Activated CD4-positive, alpha-beta T cell treated with anti-CD3 and anti-CD28 coated beads for 36 hours (primary cell): ENCODE results near the gene GET3. TPM values are rescaled to one million over a fixed set of nuclear protein-coding genes. Genes with fewer than 3 reads are reported as not detected.

ENCODE experiments used
- ATAC-seq: fragments of 200-7000 bp; cut with Tn5 transposase; one replicate; pipeline ENCODE4 v1.10.0; 2021; ENCODE audit warnings: mild to moderate bottlenecking, moderate library complexity
- CTCF ChIA-PET: fragments of 350-600 bp; sonication (Branson Sonifier 250); formaldehyde crosslinking; loops from one replicate; lab custom pipeline; 2021; ENCODE audit warnings: antibody characterized with exemption; lab: Charles Lee
- POLR2A ChIA-PET: fragments of 350-600 bp; sonication (Branson Sonifier 250); formaldehyde crosslinking; loops from one replicate; lab custom pipeline; 2021; ENCODE audit warnings: antibody characterized with exemption, inconsistent platforms; lab: Charles Lee
- DNase-seq: peaks from one replicate; pipeline ENCODE4 v3.0.0-alpha.2; 2020
- H3K27ac Mint-ChIP-seq: one replicate; pipeline ENCODE4 v1.8.0; 2021; ENCODE audit warnings: mixed read lengths
- H3K27me3 Mint-ChIP-seq: one replicate; pipeline ENCODE4 v1.8.0; 2021; ENCODE audit warnings: mixed read lengths
- H3K36me3 Mint-ChIP-seq: one replicate; pipeline ENCODE4 v1.8.0; 2021; ENCODE audit warnings: low read depth, mixed read lengths
- H3K4me1 Mint-ChIP-seq: one replicate; pipeline ENCODE4 v1.8.0; 2021; ENCODE audit warnings: mixed read lengths
- H3K4me3 Mint-ChIP-seq: one replicate; pipeline ENCODE4 v1.8.0; 2021; ENCODE audit warnings: mild to moderate bottlenecking, moderate library complexity, mixed read lengths
- H3K9me3 Mint-ChIP-seq: one replicate; pipeline ENCODE4 v1.8.0; 2021; ENCODE audit warnings: low read depth, mixed read lengths
- intact Hi-C, 2 experiments: fragments of 100-400 bp; cut with DNase I in 1 of 2; cut with micrococcal nuclease in 1 of 2; formaldehyde crosslinking; loops; one replicate each; pipeline versions ENCODE4 v1.14.2 to v1.15.1; 2022 to 2024; cut with DNase I, micrococcal nuclease
- total RNA-seq, 2 experiments: library from RNA; stranded (reverse); gene quantifications; one replicate each; pipeline ENCODE4 v1.2.3, GENCODE V29; 2021

Gene GET3
- total RNA-seq, 2 experiments from 2014 or later: 53.7 to 61.9 TPM

DNA sequence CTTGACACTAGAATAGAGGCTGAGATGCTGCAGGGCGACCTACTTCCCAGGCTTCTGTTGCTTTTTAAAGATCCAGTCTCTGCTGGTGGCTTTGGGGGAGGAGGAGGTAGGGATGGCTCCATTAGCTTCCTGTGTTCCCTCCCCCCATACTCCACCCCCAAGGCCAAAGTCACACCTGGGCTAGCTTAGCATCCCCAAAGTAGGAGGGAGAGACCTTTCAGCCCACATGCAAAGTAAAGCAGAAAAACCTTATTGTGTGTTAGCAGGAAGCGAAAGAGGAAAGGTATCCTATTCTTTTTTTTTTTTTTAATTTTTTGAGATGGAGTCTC, 10.3 kb upstream of the GET3 start:
- peaks cover 22% of the 10 kb centered on the region for H3K4me1 Mint-ChIP-seq
- no peak for ATAC-seq
- H3K36me3 Mint-ChIP-seq: peaks cover 47% of the 10 kb centered on the region
- ChIA-PET POLR2A (no interaction called here), CTCF (interaction anchor here (0.6 to 1.2 kb wide), 2 partner anchors 9 to 35 kb away, joined by 3 read pairs; no protein-coding TSS in a partner anchor)
- intact Hi-C loops: no loop called here
- no peaks in the 10 kb centered on the region for H3K27me3 Mint-ChIP-seq
- no peak overlapping the region for H3K4me3 Mint-ChIP-seq
- H3K9me3 Mint-ChIP-seq: no peaks in the 10 kb centered on the region
- no peak for DNase-seq
- no peak overlapping the region for H3K27ac Mint-ChIP-seq

DNA sequence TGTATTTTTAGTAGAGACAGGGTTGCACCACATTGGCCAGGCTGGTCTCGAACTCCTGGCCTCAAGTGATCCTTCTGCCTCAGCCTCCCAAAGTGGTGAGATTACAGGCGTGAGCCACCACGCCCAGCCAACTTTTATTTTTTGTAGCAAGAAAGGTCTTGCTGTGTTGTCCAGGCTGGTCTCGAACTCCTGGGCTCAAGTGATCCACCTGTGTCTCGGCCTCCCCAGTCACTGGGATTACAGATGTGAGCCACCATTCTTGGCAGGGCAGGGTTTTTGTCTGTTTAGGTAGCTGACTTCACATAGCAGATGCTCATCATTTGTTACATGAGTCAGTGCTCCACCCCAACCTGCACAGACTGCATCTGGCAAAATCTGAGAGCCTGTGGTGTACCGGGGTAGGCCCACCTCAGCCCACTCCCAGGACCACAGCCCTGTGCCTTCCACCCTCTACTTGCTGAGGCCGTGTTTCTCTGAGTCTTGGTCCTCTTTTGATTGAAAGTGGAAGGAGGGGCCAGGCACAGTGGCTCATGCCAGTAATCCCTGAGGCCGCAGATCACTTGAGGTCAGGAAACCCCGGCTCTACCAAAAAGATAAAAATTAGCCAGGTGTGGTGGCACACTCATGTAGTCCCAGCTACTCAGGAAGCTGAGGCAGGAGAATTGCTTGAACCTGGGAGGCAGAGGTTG, 9.4 kb upstream of the GET3 start:
- POLR2A ChIA-PET: interaction anchor here (0.6 to 0.7 kb wide), 2 partner anchors 43 to 163 kb away, joined by 4 to 6 read pairs; partner anchors contain the start of gene GCDH
- ATAC-seq (no peak), DNase-seq (no peak)
- Mint-ChIP-seq H3K27me3 (no peaks in the 10 kb centered on the region), H3K4me3 (no peak overlapping the region), H3K27ac (no peak overlapping the region), H3K4me1 (peaks cover 30% of the 10 kb centered on the region), H3K9me3 (no peaks in the 10 kb centered on the region), H3K36me3 (peaks cover 48% of the 10 kb centered on the region)
- CTCF ChIA-PET: interaction anchor here (1.2 kb wide), 1 partner anchor 10 kb away, joined by 3 read pairs; no protein-coding TSS in a partner anchor
- intact Hi-C loops: no loop called here

DNA sequence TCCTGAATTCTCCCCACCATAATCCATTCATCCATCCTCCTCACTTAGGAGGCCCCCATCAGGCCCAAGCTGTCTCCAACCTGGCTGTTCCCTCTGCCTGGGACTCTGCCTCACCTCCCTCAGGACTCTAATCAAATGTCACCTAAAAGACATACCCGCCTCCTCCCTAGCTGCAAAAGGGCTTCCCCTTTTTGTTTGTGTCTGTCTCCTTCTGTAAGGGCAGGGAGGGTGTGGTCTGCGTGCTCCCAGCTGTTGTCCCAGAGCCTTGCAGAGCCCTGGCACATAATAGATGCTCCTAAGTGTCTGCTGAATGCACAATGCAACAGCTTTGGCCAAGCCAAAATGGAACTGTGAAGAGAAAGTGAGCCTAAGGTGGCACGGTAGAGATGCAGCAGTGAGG, 7.2 kb upstream of the GET3 start:
- ATAC-seq: no peak
- intact Hi-C loops: loop anchor here (5.0 kb wide), 2 partner anchors 62 to 743 kb away; partner anchors contain the start of gene JUNB (in 1 of the 2)
- no peaks in the 10 kb centered on the region for H3K27me3 Mint-ChIP-seq
- no peaks in the 10 kb centered on the region for H3K9me3 Mint-ChIP-seq
- H3K4me3 Mint-ChIP-seq: no peak overlapping the region
- H3K36me3 Mint-ChIP-seq: peaks cover 56% of the 10 kb centered on the region
- peaks cover 32% of the 10 kb centered on the region for H3K4me1 Mint-ChIP-seq
- peak overlapping the region; percentile 34 for H3K27ac Mint-ChIP-seq
- no peak for DNase-seq
- POLR2A ChIA-PET: no interaction called here
- CTCF ChIA-PET: no interaction called here

DNA sequence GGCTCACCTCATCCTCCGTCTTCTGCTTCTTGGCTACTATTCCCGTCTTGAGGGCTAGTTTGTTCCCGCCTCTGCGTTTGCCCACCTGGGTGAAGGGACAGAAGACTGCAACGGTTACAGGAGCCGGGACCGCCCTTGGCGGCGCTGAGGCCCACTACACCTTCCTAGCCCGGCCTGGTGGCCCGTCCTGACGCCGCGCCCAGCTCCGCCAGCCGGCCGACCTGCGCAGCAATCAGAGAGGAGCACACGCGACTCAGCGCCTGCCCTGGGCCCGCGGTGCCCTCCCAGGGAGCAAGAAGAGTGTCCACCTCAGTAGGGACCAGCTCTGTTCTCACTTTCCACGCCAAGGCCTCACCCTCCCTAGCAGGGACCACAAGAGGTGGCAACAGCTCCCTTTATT, 6.0 kb upstream of the GET3 start:
- H3K4me1 Mint-ChIP-seq: peaks cover 33% of the 10 kb centered on the region
- no peak overlapping the region for H3K4me3 Mint-ChIP-seq
- DNase-seq (no peak), ATAC-seq (no peak)
- H3K27me3 Mint-ChIP-seq: no peaks in the 10 kb centered on the region
- POLR2A ChIA-PET: interaction anchor here (4.4 kb wide), 1 partner anchor 8 kb away, joined by 48 read pairs; the partner anchor contains the start of gene TNPO2
- H3K9me3 Mint-ChIP-seq: no peaks in the 10 kb centered on the region
- intact Hi-C loops: loop anchor here (5.0 kb wide), 2 partner anchors 61 to 744 kb away; partner anchors contain the start of gene JUNB (in 1 of the 2)
- CTCF ChIA-PET: interaction anchor here (0.6 to 3.3 kb wide), 4 partner anchors 8 to 91 kb away, joined by 3 to 16 read pairs (median 4); no protein-coding TSS in a partner anchor
- H3K27ac Mint-ChIP-seq: no peak overlapping the region
- peaks cover 55% of the 10 kb centered on the region for H3K36me3 Mint-ChIP-seq

DNA sequence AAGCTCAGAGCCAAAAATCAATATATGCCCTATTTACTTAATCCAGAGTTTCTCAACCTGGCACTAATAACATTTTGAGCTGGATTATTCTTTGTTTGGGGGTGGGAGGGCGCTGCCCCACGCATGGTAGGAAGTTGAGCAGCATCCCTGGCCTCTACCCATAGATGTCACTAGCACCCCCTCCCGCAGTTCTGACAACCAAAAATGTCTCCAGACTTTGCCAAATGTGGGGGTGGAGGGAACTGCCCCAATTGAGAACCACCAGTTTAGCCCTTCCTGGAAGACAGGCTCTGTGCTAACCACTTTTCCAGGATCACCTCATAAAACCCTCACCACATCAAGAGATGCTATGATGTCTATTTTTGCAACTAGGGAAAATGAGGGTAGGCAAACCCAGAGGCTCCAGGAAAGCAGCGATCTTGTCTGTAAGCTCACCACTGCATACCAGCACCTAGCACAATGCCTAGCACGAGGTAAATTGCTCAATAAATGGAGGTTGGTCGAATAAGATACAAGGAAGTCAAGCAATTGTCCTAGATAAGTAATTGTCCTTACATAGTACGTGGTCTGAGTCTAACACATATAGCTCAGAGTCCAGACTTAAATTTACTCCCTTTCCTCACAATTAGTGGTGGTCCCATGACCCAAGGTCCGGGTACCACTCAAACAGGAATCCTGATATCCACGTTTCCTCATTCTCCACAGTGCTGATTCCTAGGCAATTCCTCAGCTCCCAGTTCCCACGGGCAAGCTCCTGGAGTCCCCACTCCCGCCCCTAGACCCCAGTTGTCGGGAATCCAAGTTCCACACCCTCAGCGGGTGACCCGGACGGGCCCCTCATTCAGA, 3.7 kb upstream of the GET3 start:
- Mint-ChIP-seq H3K9me3 (no peaks in the 10 kb centered on the region), H3K27ac (peak overlapping the region; percentile 95), H3K4me1 (peaks cover 43% of the 10 kb centered on the region), H3K36me3 (peaks cover 43% of the 10 kb centered on the region), H3K27me3 (no peaks in the 10 kb centered on the region), H3K4me3 (peak overlapping the region; percentile 92)
- peak; percentile 82 for DNase-seq
- ChIA-PET CTCF (interaction anchor here (0.7 to 3.9 kb wide), 17 partner anchors 11 to 149 kb away, joined by 3 to 36 read pairs (median 4); partner anchors contain the start of genes FBXW9 and TNPO2), POLR2A (interaction anchor here (0.5 to 4.4 kb wide), 11 partner anchors 10 to 212 kb away, joined by 3 to 48 read pairs (median 4); partner anchors contain the start of genes DHPS, JUNB, MAN2B1 and RNASEH2A)
- intact Hi-C loops: loop anchor here (1.0 to 5.0 kb wide), 12 partner anchors 10 to 746 kb away; partner anchors contain the start of genes TNPO2 (in 2 of the 2), DHPS (in 1 of the 2), FBXW9 (in 1 of the 2) and JUNB (in 1 of the 2)
- peak; percentile 13 for ATAC-seq

DNA sequence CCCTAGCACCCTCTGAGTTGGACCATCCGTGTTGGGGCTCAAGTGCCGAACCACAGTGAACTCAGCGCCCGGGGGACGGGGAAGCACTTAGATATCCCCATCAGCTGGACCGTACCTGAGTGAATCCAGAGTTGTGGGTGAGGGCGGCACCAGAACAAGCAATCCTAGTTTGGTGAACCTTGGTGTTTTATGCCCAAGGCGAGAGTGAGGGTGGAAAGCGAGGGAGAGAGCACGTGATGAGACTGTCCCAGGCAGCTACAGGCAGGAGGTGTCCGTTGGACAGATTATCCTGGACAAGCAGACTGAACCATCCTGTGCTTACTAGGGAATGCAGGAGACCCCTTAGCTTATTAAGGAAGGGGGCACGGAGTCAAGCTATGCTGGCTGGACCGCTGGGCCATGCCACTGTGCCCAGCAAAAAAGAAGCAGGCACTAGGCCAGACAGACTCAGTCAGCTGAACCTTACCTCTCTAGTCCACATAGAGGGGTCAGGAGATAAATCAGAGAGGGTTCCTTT, 596 bp downstream of the GET3 start:
- intact Hi-C loops: loop anchor here (1.0 to 5.0 kb wide), 9 partner anchors 19 to 576 kb away; partner anchors contain the start of genes CALR (in 1 of the 2), DHPS (in 1 of the 2), FARSA (in 1 of the 2) and GCDH (in 1 of the 2)
- Mint-ChIP-seq H3K27ac (peak overlapping the region; percentile 94), H3K27me3 (no peaks in the 10 kb centered on the region), H3K4me1 (peaks cover 28% of the 10 kb centered on the region), H3K9me3 (no peaks in the 10 kb centered on the region), H3K36me3 (peaks cover 29% of the 10 kb centered on the region), H3K4me3 (peak overlapping the region; percentile 98)
- POLR2A ChIA-PET: interaction anchor here (1.0 kb wide), 1 partner anchor 17 kb away, joined by 3 read pairs; no protein-coding TSS in a partner anchor
- CTCF ChIA-PET: interaction anchor here (0.5 to 3.9 kb wide), 11 partner anchors 16 to 173 kb away, joined by 3 to 20 read pairs (median 3); partner anchors contain the start of genes PRDX2 and THSD8
- ATAC-seq (no peak), DNase-seq (no peak)

DNA sequence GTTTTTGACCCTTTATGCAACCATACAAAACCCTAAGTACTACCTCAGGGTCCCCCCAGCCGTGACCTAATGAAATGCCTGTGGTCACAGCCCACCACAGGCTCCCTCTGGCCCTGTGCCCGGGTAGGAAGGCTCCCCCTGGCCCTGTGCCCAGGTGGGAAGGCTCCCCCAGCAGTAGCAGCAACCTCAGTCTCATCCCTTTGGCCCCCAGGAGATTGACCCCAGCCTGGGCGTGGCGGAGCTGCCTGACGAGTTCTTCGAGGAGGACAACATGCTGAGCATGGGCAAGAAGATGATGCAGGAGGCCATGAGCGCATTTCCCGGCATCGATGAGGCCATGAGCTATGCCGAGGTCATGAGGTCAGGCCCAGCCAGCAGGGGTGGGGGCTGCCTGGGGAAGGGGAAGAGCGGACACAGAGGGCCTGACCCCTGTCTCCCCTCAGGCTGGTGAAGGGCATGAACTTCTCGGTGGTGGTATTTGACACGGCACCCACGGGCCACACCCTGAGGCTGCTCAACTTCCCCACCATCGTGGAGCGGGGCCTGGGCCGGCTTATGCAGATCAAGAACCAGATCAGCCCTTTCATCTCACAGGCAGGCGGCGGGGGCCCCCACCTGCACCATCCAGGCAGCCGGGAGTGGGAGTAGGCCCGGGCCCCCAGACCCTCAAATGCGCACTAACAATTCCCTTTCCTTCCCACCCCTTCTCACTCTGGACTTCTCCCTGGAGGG, 8.0 kb downstream of the GET3 start:
- ChIA-PET POLR2A (interaction anchor here (0.7 kb wide), 1 partner anchor 9 kb away, joined by 3 read pairs; no protein-coding TSS in a partner anchor), CTCF (interaction anchor here (1.3 to 1.4 kb wide), 2 partner anchors 21 to 51 kb away, joined by 3 to 4 read pairs; no protein-coding TSS in a partner anchor)
- Mint-ChIP-seq H3K9me3 (peaks cover 8% of the 10 kb centered on the region), H3K27ac (no peak overlapping the region), H3K36me3 (peaks cover 41% of the 10 kb centered on the region), H3K4me3 (no peak overlapping the region), H3K27me3 (no peaks in the 10 kb centered on the region), H3K4me1 (peaks cover 3% of the 10 kb centered on the region)
- ATAC-seq: no peak
- intact Hi-C loops: no loop called here
- DNase-seq: no peak

DNA sequence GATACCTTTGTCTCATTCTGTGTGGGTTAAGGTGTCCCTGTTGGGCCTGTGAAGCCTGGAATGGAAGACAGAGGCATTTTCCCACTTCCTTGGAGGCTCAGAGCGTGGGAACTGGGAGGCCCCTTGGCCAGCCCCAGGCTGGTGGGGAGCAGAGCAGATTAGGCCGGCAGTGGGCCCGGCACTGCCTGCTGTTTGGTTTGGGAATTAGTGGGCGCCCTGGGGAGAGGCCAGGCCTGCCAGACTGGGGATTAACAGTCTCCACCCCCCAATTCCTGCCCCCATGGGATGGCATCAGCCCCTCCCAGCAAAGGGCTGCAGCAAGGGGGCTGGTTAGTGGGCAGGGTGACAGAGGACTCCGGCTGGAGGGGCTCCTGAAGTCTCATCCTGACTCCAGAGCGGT, 11.2 kb downstream of the GET3 start:
- peaks cover 14% of the 10 kb centered on the region for H3K27me3 Mint-ChIP-seq
- peaks cover 29% of the 10 kb centered on the region for H3K36me3 Mint-ChIP-seq
- no peak for DNase-seq
- peaks cover 8% of the 10 kb centered on the region for H3K9me3 Mint-ChIP-seq
- POLR2A ChIA-PET: no interaction called here
- CTCF ChIA-PET: no interaction called here
- no peak overlapping the region for H3K27ac Mint-ChIP-seq
- H3K4me1 Mint-ChIP-seq: peaks cover 3% of the 10 kb centered on the region
- intact Hi-C loops: no loop called here
- no peak overlapping the region for H3K4me3 Mint-ChIP-seq
- no peak for ATAC-seq

DNA sequence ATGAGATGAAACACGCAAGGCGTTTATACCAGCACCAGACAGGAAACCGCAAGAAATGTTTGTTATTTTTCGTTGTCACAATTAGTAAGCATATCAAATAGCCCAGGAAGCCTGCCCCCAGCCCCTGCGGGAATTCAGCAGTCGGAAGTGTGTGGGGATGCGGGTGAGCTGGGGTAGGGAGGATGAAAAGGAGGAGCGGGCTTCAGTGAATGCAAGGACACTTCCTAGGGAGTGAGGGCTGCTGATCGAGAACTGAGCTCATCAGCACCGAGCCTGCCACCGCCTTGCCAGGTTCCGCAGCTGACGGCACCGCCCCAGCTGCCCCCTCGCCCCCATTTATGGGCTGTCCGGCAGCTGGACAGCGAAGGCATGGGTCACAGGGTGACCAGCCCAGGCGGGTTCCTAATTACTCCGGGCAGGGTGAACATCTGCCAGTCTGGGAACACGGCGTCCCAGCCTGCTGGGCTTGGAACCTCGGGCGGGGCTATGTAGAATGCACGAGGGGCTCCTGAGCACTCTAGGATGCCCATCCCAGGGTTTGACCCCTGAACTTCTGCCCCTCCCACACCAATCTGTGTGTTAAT, 12.7 kb downstream of the GET3 start:
- DNase-seq: no peak
- H3K36me3 Mint-ChIP-seq: peaks cover 25% of the 10 kb centered on the region
- CTCF ChIA-PET: interaction anchor here (0.9 to 1.4 kb wide), 3 partner anchors 11 to 46 kb away, joined by 3 to 4 read pairs (median 4); no protein-coding TSS in a partner anchor
- POLR2A ChIA-PET: no interaction called here
- H3K9me3 Mint-ChIP-seq: peaks cover 8% of the 10 kb centered on the region
- ATAC-seq: no peak
- H3K27ac Mint-ChIP-seq: no peak overlapping the region
- intact Hi-C loops: no loop called here
- H3K4me3 Mint-ChIP-seq: no peak overlapping the region
- peaks cover 3% of the 10 kb centered on the region for H3K4me1 Mint-ChIP-seq
- H3K27me3 Mint-ChIP-seq: peaks cover 17% of the 10 kb centered on the region

DNA sequence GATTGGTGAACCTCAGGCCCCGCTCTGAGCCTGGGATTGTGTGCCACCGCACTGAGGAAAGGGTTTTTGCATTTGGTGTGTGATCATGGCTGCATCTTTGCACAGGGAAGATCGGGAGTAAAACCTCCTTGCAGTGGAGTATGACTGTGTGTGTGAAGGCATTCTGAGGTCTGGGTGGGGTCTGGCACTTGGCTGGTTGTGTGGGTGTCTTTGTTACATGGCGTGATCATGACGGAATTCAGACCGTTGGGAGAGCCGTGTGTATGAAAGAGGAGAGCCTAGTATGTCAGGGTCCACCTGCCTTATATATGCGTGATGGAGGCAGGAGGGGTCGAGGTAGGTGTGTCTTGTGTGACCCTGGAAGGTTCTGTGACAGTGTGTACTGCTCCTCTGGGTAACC, 13.6 kb downstream of the GET3 start:
- H3K27ac Mint-ChIP-seq: no peak overlapping the region
- H3K4me3 Mint-ChIP-seq: no peak overlapping the region
- DNase-seq (no peak), ATAC-seq (no peak)
- ChIA-PET POLR2A (no interaction called here), CTCF (no interaction called here)
- peaks cover 3% of the 10 kb centered on the region for H3K4me1 Mint-ChIP-seq
- H3K9me3 Mint-ChIP-seq: peaks cover 8% of the 10 kb centered on the region
- H3K36me3 Mint-ChIP-seq: peaks cover 22% of the 10 kb centered on the region
- intact Hi-C loops: no loop called here
- H3K27me3 Mint-ChIP-seq: peaks cover 23% of the 10 kb centered on the region
